Sigmoid colon (tissue), 7 donors: ENCODE data around the gene PLCH2. TPM values are rescaled to one million over a fixed set of nuclear protein-coding genes. Genes with fewer than 3 reads are reported as not detected.

Experiments used
- DNase-seq: peaks from one replicate; pipeline ENCODE4 v3.0.0-alpha.2; 2019
- H3K27ac ChIP-seq, 4 donors: fragments of 200-600 bp; sonication (generic); one replicate each; pipeline ENCODE4 v1.5.1; 2016 to 2019; ENCODE audit warnings: mild to moderate bottlenecking in 1 of 4
- H3K27me3 ChIP-seq, 3 donors: fragments of 200-600 bp; sonication (generic); one replicate each; pipeline ENCODE4 v1.5.1; 2019; ENCODE audit warnings: mild to moderate bottlenecking in 1 of 3
- H3K36me3 ChIP-seq, 4 donors: fragments of 200-600 bp; sonication (generic); one replicate each; pipeline ENCODE4 v1.5.1; 2016 to 2019
- H3K4me1 ChIP-seq, 4 donors: fragments of 200-600 bp; sonication (generic); one replicate each; pipeline ENCODE4 v1.5.1; 2017 to 2019
- H3K4me3 ChIP-seq, 4 donors: fragments of 200-600 bp; sonication (generic); one replicate each; pipeline ENCODE4 v1.5.1; 2017 to 2019; ENCODE audit warnings: mild to moderate bottlenecking in 2 of 4, moderate library complexity in 1 of 4
- H3K9me3 ChIP-seq, 4 donors: fragments of 200-600 bp in 3 of 4; sonication (generic) in 3 of 4; one replicate each; pipeline versions ENCODE4 v1.5.1 to v1.6.1; 2013 to 2019
- EP300 ChIP-seq, 4 donors: sonication (generic); formaldehyde crosslinking; IDR thresholded peaks; one replicate each; pipeline ENCODE4 v1.6.1; 2017; ENCODE audit warnings: antibody characterized with exemption in 4 of 4
- POLR2A ChIP-seq, 2 donors: fragments of 450-650 bp; IDR thresholded peaks; one replicate each; pipeline ENCODE4 v1.6.1; 2016; ENCODE audit warnings: antibody characterized with exemption in 2 of 2, mild to moderate bottlenecking in 2 of 2, moderate library complexity in 2 of 2
- POLR2AphosphoS5 ChIP-seq, 4 donors: sonication (generic); formaldehyde crosslinking; IDR thresholded peaks; one replicate each; pipeline ENCODE4 v1.6.1; 2017; ENCODE audit warnings: antibody characterized with exemption in 4 of 4
- WGBS, 2 donors: extraction: QIAGEN DNeasy Blood & Tissue Kit; methylation state at CpG; one replicate each; pipeline ENCODE4 v1.1.7; 2013; 5-methylcytosine and 5-hydroxymethylcytosine counted together
- intact Hi-C: fragments of 100-400 bp; cut with DNase I; formaldehyde crosslinking; loops from one replicate; pipeline ENCODE4 v1.15.1; 2023
- polyA plus RNA-seq, 3 donors: library from polyadenylated mRNA; stranded (reverse); fragments of 200-250 nt; gene quantifications; one replicate each; pipeline ENCODE4 v1.2.3, GENCODE V29; 2013
- total RNA-seq, 4 donors: library from RNA; depleted of rRNA; stranded (reverse); fragments of >200 nt; gene quantifications; one replicate each; pipeline ENCODE4 v1.1.0, GENCODE V29; 2016
- TF ChIP-seq, protein P1 (sequence below), 4 experiments: fragments of 450-650 bp in 3 of 4; fragments of 200-600 bp in 1 of 4; IDR thresholded peaks; one replicate each; pipeline ENCODE4 v1.5.1; 2016 to 2019; ENCODE audit warnings: antibody characterized with exemption in 4 of 4, mild to moderate bottlenecking in 3 of 4, moderate library complexity in 2 of 4
- donor health status: healthy with polysubstance abuse.
- donor health status: Bipolar disorder and iron deficiency.
- donor health status: healthy.

Gene PLCH2
- total and polyA plus RNA-seq, 7 donors, result 0.54 to 3.8 (median 1.1) TPM; not detected in 2

DNA sequence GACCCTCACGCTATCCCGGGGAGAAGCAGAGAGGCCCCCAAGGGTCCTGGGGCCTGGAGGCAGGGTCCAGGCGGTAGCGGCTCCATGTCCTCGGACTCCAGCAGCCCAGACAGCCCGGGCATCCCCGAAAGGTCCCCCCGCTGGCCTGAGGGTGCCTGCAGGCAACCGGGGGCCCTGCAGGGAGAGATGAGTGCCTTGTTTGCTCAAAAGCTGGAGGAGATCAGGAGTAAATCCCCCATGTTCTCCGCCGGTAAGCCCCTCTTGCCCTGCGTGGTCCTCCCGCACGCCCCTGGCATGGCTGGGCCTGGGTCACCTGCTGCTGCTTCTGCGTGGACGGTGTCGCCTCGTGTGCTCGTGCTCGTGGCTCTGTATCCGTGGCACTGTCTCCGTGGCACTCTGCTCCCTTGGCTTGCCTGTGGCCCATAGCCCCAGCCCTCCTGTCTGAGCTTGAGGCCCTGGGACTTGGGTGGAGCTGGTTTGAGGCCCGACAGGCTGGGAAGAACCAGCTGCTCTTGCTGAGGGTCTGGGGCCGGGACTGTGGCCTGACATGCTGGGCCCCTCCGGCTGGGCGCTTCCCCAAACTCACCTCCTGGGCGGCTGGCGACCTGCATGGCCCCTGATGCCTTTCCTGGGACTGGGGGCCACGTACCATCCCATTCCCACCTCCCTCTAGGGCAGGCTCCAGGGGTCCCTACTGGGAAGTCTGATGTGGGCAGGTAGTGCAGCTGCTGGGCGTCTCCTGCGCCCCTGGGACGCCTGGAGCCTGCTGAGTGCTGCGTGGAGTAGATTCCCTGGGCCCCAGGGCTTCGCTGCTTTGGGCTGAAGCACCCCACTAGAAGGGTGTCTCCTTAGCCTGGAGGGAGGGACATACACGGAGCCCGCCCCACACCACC is 26.8 kb downstream of the PLCH2 start:
- Histone ChIP-seq H3K36me3 (peaks cover 0 to 6% (median under 1%) of the 10 kb centered on the region in 4 donors), H3K4me1 (peaks cover 0 to 18% (median 10%) of the 10 kb centered on the region in 4 donors), H3K9me3 (no peaks in the 10 kb centered on the region), H3K27ac (no peak overlapping the region), H3K27me3 (peaks cover 17 to 71% (median 42%) of the 10 kb centered on the region in 3 donors), H3K4me3 (no peak overlapping the region)
- intact Hi-C loops, result no loop called here
- TF ChIP-seq POLR2AphosphoS5 (IDR thresholded peaks at IDR 0.05), result no peak
- TF ChIP-seq, protein P1, sequence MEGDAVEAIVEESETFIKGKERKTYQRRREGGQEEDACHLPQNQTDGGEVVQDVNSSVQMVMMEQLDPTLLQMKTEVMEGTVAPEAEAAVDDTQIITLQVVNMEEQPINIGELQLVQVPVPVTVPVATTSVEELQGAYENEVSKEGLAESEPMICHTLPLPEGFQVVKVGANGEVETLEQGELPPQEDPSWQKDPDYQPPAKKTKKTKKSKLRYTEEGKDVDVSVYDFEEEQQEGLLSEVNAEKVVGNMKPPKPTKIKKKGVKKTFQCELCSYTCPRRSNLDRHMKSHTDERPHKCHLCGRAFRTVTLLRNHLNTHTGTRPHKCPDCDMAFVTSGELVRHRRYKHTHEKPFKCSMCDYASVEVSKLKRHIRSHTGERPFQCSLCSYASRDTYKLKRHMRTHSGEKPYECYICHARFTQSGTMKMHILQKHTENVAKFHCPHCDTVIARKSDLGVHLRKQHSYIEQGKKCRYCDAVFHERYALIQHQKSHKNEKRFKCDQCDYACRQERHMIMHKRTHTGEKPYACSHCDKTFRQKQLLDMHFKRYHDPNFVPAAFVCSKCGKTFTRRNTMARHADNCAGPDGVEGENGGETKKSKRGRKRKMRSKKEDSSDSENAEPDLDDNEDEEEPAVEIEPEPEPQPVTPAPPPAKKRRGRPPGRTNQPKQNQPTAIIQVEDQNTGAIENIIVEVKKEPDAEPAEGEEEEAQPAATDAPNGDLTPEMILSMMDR (IDR thresholded peaks at IDR 0.05), result no peak
- no peak for TF ChIP-seq EP300 (IDR thresholded peaks at IDR 0.05)
- no peak for TF ChIP-seq POLR2A (IDR thresholded peaks at IDR 0.05)
- WGBS, 2 donors, result 77 to 80% methylated on average over 36 of the region's 36 CpGs
- DNase-seq, result no peak

DNA sequence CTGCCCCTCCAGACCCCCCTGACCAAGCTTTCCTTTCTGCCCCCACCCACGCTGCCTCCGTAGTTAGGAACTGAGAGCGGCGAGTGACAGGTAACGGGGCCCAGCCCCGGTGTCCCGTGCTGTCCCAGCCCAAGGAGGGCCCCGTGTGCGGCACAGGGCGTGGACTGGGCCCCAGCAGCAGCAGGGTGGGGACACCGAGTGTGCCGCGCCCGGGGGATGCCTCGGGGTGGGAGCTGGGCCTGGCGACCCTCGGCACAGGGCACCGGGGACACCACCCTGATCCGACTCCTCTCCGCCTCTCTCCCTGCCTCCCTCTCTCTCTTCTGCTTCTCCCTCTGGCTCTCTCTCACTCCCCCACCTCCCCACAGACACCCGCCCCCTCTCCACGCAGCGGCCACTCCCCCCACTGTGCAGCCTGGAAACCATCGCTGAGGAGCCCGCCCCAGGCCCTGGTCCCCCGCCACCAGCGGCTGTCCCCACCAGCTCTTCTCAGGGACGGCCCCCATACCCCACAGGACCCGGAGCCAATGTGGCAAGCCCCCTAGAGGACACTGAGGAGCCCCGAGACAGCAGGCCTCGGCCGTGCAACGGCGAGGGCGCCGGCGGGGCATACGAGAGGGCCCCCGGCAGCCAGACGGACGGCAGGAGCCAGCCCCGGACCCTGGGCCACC is 27.6 kb downstream of the PLCH2 start:
- H3K27me3 ChIP-seq, result peaks cover 17 to 71% (median 42%) of the 10 kb centered on the region in 3 donors
- no peaks in the 10 kb centered on the region for H3K9me3 ChIP-seq
- H3K36me3 ChIP-seq, result peaks cover 0 to 13% (median 4%) of the 10 kb centered on the region in 4 donors
- 36 to 48% methylated on average over 42 of the region's 42 CpGs for WGBS, 2 donors
- TF ChIP-seq, protein P1 (IDR thresholded peaks at IDR 0.05), result no peak
- TF ChIP-seq EP300 (IDR thresholded peaks at IDR 0.05) (no peak), POLR2A (IDR thresholded peaks at IDR 0.05) (no peak), POLR2AphosphoS5 (IDR thresholded peaks at IDR 0.05) (no peak)
- H3K27ac ChIP-seq, result no peak overlapping the region
- no peak for DNase-seq
- peaks cover 0 to 18% (median 10%) of the 10 kb centered on the region in 4 donors for H3K4me1 ChIP-seq
- H3K4me3 ChIP-seq, result no peak overlapping the region
- intact Hi-C loops, result no loop called here

- H3K9me3 ChIP-seq, result no peaks in the 10 kb centered on the region
- TF ChIP-seq, protein P1 (IDR thresholded peaks at IDR 0.05), result no peak
- TF ChIP-seq POLR2A (IDR thresholded peaks at IDR 0.05), result no peak
- TF ChIP-seq EP300 (IDR thresholded peaks at IDR 0.05), result no peak
- TF ChIP-seq POLR2AphosphoS5 (IDR thresholded peaks at IDR 0.05), result no peak
- H3K4me3 ChIP-seq, result no peak overlapping the region
- H3K27me3 ChIP-seq, result peaks cover 17 to 64% (median 42%) of the 10 kb centered on the region in 3 donors
- no peak for DNase-seq
- H3K4me1 ChIP-seq, result peaks cover 0 to 18% (median 10%) of the 10 kb centered on the region in 4 donors
- no peak overlapping the region for H3K27ac ChIP-seq
- H3K36me3 ChIP-seq, result peaks cover 6 to 20% (median 10%) of the 10 kb centered on the region in 4 donors
- 34 to 60% methylated on average over 36 of the region's 36 CpGs for WGBS, 2 donors
- intact Hi-C loops, result no loop called here
Observed at GRCh38 chr1:2504225-2504948, 28.3 kb downstream of the PLCH2 start.

DNA sequence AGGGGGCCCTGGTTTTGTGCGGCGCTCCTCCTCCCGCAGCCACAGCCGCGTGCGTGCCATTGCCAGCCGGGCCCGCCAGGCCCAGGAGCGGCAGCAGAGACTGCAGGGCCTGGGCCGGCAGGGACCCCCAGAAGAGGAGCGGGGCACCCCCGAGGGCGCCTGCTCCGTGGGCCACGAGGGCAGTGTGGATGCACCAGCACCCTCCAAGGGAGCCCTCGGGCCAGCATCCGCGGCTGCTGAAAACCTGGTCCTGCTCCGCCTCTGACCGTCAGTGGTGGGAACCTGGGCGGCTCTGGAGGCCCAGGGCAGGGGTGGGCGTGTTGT is 28.8 kb downstream of the PLCH2 start:
- H3K9me3 ChIP-seq, result no peaks in the 10 kb centered on the region
- H3K27me3 ChIP-seq, result peaks cover 17 to 59% (median 42%) of the 10 kb centered on the region in 3 donors
- H3K4me3 ChIP-seq, result no peak overlapping the region
- H3K27ac ChIP-seq, result no peak overlapping the region
- no peak for DNase-seq
- H3K4me1 ChIP-seq, result peaks cover 0 to 18% (median 10%) of the 10 kb centered on the region in 4 donors
- peaks cover 11 to 26% (median 15%) of the 10 kb centered on the region in 4 donors for H3K36me3 ChIP-seq
- TF ChIP-seq, protein P1 (IDR thresholded peaks at IDR 0.05), result no peak
- TF ChIP-seq POLR2A (IDR thresholded peaks at IDR 0.05) (no peak), EP300 (IDR thresholded peaks at IDR 0.05) (no peak), POLR2AphosphoS5 (IDR thresholded peaks at IDR 0.05) (no peak)
- intact Hi-C loops, result no loop called here
- 20 to 55% methylated on average over 22 of the region's 22 CpGs for WGBS, 2 donors
